HepG2 (cell line): Measurements from ENCODE around the gene PRRC2A.

Experiments used
- FIP1L1 ChIP-seq: fragments of 200-400 bp; formaldehyde crosslinking; IDR thresholded peaks from 2 replicates; pipeline ENCODE4 v1.6.1; 2018; ENCODE audit warnings: low read depth, mild to moderate bottlenecking, low read length, moderate library complexity, borderline replicate concordance; ENCODE audit not compliant: insufficient read depth
- MATR3 ChIP-seq: sonication (generic); formaldehyde crosslinking; IDR thresholded peaks from 2 replicates; pipeline ENCODE4 v1.4.0; 2020; ENCODE audit warnings: missing genetic modification reagents
- MAZ ChIP-seq, 2 experiments: sonication (generic) in 1 of 2; formaldehyde crosslinking in 1 of 2; IDR thresholded peaks; 2 replicates each; pipeline versions ENCODE4 v1.5.0 to v1.6.1; 2012 to 2020; ENCODE audit warnings: low read depth in 2 of 2, mild to moderate bottlenecking in 2 of 2, borderline replicate concordance in 1 of 2, improper control_type of control experiment in 1 of 2, low read length in 1 of 2, missing genetic modification reagents in 1 of 2, moderate library complexity in 1 of 2
- RAD21 ChIP-seq: fragments of 450-650 bp; formaldehyde crosslinking; IDR thresholded peaks from 2 replicates; pipeline ENCODE4 v1.5.0; 2020; ENCODE audit warnings: mild to moderate bottlenecking
- TARDBP ChIP-seq: sonication (generic); formaldehyde crosslinking; IDR thresholded peaks from 2 replicates; pipeline ENCODE4 v1.8.0; 2022; ENCODE audit warnings: mild to moderate bottlenecking, missing genetic modification reagents
- ZNF569 ChIP-seq: sonication (generic); formaldehyde crosslinking; IDR thresholded peaks from 2 replicates; pipeline ENCODE4 v1.5.0; 2020; ENCODE audit warnings: mild to moderate bottlenecking, missing genetic modification reagents, moderate library complexity, borderline replicate concordance
- TF ChIP-seq, protein P1 (sequence below): sonication (generic); formaldehyde crosslinking; IDR thresholded peaks from 2 replicates; pipeline ENCODE4 v1.4.0; 2020; ENCODE audit warnings: missing genetic modification reagents, borderline replicate concordance
- TF ChIP-seq, protein P2 (sequence below): IDR thresholded peaks from 2 replicates; pipeline ENCODE4 v1.6.1; 2016; ENCODE audit warnings: low read depth, borderline replicate concordance

DNA sequence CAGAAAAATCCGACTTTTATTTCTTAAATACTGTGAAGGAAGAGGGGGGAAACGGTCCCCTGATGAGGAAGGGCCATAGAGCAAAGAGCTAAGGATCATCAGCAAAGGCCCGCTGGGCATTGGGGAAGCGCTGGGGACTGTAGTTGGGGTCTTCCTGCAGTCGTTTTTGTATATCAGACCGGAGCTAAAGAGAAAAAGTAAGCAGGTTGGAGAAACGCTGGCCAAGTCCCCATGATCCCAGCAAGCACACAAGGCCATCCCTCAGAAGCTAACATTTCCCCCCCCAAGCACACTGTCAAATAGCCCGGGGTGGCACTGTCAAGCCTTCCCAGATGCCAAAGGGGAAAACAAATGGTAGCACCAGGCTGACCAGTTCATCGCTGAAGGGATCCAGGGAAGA, 18.5 kb downstream of the PRRC2A start:
- TF ChIP-seq TARDBP (CRISPR knock-in tag) (no peak), FIP1L1 (no peak), ZNF569 (CRISPR knock-in tag) (no peak), RAD21 (CRISPR knock-in tag) (no peak), MAZ (IDR thresholded peaks at IDR 0.05; ENCODE audit: borderline replicate concordance, low read depth, low read length) (no peak), MAZ (CRISPR knock-in tag; IDR thresholded peaks at IDR 0.05; ENCODE audit: low read depth) (no peak), MATR3 (CRISPR knock-in tag) (no peak)
- TF ChIP-seq, protein P1, sequence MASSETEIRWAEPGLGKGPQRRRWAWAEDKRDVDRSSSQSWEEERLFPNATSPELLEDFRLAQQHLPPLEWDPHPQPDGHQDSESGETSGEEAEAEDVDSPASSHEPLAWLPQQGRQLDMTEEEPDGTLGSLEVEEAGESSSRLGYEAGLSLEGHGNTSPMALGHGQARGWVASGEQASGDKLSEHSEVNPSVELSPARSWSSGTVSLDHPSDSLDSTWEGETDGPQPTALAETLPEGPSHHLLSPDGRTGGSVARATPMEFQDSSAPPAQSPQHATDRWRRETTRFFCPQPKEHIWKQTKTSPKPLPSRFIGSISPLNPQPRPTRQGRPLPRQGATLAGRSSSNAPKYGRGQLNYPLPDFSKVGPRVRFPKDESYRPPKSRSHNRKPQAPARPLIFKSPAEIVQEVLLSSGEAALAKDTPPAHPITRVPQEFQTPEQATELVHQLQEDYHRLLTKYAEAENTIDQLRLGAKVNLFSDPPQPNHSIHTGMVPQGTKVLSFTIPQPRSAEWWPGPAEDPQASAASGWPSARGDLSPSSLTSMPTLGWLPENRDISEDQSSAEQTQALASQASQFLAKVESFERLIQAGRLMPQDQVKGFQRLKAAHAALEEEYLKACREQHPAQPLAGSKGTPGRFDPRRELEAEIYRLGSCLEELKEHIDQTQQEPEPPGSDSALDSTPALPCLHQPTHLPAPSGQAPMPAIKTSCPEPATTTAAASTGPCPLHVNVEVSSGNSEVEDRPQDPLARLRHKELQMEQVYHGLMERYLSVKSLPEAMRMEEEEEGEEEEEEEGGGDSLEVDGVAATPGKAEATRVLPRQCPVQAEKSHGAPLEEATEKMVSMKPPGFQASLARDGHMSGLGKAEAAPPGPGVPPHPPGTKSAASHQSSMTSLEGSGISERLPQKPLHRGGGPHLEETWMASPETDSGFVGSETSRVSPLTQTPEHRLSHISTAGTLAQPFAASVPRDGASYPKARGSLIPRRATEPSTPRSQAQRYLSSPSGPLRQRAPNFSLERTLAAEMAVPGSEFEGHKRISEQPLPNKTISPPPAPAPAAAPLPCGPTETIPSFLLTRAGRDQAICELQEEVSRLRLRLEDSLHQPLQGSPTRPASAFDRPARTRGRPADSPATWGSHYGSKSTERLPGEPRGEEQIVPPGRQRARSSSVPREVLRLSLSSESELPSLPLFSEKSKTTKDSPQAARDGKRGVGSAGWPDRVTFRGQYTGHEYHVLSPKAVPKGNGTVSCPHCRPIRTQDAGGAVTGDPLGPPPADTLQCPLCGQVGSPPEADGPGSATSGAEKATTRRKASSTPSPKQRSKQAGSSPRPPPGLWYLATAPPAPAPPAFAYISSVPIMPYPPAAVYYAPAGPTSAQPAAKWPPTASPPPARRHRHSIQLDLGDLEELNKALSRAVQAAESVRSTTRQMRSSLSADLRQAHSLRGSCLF (CRISPR knock-in tag), result no peak
- TF ChIP-seq, protein P2, sequence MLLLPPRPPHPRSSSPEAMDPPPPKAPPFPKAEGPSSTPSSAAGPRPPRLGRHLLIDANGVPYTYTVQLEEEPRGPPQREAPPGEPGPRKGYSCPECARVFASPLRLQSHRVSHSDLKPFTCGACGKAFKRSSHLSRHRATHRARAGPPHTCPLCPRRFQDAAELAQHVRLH (CRISPR knock-in tag), result no peak
